ENCODE results near the gene WSB2.
A peak's percentile ranks its signal among the peaks of the same experiment; 100 is the strongest.
"Not testable (repeated sequence)": the region's sequence is repeated elsewhere in the genome, so short reads cannot be mapped to it uniquely, and the experiment has no call there.

Gene WSB2

DNA sequence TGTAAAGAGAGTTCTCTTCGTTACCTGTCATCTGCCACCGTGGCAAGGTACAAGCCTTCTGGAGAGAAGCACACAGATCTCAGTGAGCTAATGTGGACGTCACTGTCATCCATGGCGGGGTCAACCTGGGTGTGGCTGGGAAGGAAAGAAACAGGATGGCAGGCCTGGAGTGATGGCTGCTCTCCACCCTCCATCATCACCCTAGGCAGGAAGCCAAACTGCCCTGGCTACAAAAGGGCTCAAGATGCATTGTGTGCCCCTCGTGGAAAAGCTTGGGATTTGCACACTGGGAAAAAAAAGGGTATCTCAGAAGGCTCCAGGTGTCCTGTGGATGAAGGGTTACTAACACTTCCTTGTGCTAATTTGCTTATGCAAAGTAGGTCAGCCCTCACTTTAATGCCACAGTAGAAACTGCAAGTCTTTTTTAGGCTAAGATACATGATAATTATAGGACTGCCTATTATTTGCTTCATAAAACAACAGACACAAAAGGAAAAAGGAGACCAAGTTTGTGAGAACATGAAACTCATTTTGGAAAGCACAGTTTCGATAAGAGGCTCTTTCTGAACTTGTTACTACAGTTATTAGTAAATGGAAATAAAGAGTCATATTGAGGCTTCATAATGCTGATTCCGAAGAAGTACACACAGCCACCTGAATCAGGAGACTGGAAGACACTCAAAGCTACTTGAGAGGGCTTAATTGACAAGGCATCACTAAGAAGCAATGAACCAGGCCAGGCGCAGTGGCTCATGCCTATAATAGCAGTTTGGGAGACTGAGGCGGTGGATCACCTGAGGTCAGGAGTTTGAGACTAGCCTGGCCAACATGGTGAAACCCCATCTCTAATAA is 25.6 kb downstream of the WSB2 start:
- DNase-seq, result peak in 8 of 58 donors; percentile 4 to 45 (median 24)

DNA sequence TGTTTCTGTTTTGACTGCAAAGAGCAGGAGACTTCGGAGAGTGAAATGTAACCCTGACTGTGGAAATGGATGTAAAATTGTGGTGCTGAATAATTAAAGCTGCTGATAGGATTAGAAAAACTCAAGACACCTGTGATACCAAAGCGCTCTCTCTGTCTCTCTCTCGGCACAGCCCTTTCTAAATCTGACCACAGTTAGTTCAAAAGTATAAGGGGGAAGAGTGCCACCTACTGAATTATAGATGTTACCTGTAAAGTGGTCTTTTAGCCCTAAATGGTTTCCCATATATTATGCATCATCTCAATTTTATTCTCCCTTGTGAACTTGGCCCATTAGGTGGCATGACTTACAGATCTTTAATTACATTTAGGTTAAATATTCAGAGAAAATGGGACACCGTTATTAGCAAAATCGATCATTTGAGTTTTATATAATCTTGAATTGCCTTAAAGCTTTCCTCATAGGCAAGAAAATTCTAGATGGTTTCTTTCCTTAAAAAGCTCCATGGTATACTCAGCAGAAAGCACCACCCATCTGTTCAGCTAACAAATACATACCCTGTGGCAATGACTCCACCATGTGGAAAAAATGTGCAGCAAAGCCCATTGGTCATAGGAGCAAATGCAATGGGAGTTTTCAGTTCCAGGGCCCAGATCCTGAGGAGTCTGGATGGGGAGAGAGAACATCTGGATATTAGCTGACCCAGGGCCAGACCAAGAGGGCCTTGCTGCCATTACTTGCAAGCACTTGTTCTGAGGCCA is 26.4 kb downstream of the WSB2 start:
- peak in 18 of 58 donors; percentile 3 to 57 (median 27) for DNase-seq

DNA sequence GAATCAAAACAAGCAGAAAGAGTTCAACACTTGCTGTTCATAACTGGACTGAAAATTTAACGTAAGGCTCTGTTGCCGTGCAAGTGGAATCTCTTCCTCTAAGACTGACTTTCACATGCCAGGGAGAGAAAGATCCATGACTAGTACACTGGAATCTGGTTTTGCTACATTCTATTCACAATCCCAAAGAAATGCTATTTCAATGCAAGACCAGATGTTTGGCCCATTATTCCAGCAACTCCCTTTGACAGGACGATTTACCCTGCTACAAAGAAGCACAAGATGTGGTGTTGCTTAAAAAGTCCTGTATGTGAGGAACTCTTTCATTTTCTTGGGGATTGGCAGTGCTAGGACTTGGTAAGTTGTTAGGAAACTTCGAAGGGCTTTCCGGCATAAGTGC is 27.1 kb downstream of the WSB2 start:
- DNase-seq, result no peak

DNA sequence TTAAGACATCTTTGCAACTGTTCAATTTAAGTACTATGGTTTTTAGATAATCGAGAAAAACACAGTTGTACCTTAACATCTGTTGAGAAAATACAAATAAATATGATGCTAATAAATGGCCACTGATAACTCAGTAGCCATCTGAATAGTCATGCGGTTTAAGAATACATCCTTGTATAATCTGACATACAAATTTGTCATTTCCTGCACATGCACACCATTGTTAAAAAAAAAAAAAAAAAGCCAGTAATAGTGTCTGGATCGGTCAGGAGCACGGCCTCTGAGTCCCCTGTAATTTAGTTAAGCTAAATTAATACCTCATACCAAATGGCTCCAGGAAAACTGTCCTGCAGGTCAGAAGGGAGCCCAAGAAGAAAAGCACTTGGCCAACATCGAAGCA is 27.7 kb downstream of the WSB2 start:
- DNase-seq, result no peak

DNA sequence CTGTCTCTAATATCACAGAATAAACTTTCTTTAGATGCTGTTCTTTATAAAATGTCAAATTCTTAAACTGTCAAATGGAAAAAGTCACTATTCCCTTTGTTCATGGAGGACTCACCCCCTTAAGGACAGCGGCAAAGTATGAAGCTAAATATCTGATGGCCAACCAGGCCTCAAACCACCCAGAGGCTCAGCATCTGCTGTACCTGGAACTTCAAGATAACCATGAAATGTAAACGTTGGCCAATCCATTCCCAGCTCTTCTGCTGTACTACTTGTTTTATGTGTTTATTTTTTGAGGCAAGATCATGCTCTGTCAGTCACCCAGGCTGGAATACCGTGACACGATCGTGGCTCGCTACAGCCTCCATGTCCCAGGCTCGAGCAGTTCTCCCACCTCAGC is 28.8 kb downstream of the WSB2 start:
- no peak for DNase-seq

DNA sequence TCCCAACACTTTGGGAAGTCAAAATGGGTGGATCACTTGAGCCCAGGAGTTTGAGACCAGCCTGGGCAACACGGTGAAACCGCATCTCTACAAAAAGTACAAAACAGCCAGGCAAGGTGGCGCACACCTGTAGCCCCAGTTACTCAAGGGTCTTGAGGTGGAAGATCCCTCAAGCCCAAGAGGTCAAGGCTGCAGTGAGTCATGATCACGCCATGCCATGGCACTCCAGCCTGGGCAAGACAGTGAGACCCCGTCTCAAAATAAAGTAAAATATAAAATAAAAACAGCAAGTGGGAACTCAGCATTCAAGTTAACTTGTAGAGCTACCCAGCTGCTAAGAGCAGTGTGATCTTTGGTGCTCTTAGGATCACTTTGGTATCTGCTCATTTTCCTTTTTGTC is 31.8 kb downstream of the WSB2 start:
- no peak for DNase-seq

DNA sequence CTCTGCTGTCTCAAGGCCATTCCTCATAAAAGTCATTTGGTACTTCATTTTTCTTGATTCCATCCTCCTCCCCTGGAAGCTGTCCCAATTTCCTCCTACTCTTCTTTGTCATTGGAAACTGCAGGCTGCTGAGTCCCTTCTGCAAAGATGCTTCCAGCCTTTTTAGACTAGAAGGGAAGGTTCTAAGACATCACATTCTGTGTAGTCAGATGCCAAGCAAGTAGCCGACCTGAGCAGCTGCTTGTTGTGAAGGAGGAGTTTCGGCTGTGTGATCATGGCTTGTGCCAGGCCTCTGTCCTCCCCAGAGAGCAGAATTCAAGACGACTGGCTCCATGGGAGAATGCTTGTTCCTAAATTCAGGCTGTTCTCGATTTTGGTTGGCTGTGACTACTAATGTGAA is 35.8 kb downstream of the WSB2 start:
- peak in 28 of 58 donors; percentile 3 to 84 (median 22) for DNase-seq

DNA sequence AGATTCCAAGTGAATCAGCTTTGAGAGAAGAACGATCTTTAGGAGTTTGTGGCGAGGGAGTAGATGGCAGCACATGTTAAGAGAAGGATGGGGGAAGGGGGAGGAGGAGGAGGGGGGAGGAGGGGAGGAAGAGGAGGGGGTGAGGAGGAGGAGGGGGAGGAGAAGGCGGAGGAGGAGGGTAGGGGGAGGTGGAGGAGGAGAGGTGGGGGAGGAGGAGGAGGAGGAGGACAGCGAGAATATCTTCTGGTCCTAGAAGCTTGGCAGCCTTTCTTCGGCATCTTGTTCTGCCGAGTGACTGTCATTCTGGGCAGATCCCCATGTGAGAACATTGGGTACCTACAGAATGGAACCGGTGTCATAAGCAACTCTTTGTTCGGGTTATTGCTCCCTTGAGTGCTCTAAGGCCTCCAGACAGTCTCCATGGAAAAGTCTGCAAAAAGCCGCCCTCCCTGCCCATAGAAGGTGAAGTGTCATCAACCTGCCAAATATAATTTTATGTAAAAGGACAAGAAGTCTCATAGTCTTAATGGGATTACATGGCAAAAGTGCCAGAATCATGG is 37.6 kb downstream of the WSB2 start:
- peak in 9 of 58 donors; percentile 8 to 55 (median 16) for DNase-seq

DNA sequence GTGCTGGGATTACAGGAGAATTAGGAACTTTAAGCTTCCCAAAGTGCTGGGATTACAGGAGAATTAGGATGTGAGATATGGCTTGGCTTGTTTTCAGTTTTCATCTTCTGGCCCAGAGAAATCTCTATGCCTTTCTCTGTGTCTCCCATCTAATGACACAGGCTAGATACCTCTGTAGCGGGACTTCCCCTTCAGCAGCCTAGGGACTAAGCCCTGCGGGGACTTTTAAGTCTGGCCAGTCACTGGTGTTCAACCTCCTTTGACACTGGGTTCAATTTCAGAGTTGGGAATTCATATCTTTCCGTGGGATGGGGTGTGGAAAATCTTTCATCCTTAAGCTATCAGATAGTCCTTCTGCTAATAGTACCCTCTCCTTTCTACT is 38.3 kb downstream of the WSB2 start:
- no peak for DNase-seq

DNA sequence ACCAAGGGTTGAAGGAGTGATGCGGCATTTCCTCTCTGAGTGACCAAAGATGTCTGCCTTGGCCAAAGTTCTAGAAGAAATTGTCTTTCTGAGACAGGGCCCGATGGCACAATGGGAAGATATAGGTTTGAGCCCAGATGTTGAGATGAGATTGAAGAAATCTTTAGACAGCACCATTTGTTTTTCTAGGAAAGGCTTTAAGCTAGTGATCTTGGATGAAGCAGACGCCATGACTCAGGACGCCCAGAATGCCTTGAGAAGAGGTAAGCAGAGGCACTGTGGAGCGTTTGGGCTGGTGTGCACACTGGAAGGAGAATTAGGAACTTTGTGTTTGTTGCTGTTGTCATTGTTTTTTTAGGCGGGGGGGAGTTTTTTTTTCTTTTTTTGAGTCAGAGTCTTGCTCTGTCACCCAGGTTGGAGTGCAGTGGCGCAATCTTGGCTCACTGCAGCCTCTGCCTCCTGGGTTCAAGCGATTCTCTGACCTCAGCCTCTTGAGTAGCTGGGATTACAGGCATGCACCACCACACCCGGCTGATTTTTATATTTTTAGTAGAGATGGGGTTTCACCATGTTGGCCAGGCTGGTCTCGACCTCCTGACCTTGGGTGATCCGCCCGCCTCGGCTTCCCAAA is 38.8 kb downstream of the WSB2 start:
- not testable (repeated sequence) for DNase-seq

DNA sequence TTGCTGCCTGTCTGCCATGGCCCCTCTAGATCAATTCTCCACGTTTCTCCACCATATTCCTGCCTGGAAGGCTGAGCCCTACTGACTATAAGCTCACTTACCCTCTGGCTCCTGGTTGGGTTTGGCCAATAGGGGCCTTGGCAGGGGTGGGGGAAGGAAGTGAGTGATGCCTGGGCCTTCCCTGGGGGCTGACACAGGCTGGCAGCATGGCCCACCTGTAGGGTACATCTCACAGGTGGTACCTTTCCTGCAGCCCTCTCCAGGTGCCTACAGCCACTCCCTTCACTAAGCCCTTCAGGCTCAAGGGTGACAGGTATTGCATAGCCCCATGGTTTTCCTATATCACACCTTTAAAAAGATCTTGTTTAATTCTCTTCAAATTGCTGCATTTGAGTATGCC is 40.9 kb downstream of the WSB2 start:
- no peak for DNase-seq

DNA sequence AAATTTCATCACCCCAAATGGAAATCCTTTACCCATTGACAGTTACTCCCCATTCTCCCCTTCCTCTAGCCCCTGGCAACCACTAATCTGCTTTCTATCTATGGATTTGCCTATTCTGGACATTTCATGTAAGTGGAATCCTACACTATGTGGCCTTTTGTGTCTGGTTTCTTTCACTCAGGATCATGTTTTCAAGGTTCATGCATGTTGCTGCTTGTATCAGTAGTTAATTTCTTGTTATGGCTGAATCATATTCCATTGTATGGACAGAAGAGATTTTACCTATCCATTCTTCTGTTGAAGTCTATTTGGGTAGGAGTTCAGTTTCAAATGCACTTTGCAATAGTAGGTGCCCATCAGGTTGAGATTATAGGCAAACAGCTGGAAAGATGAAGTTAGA is 43.1 kb downstream of the WSB2 start:
- DNase-seq, result no peak

DNA sequence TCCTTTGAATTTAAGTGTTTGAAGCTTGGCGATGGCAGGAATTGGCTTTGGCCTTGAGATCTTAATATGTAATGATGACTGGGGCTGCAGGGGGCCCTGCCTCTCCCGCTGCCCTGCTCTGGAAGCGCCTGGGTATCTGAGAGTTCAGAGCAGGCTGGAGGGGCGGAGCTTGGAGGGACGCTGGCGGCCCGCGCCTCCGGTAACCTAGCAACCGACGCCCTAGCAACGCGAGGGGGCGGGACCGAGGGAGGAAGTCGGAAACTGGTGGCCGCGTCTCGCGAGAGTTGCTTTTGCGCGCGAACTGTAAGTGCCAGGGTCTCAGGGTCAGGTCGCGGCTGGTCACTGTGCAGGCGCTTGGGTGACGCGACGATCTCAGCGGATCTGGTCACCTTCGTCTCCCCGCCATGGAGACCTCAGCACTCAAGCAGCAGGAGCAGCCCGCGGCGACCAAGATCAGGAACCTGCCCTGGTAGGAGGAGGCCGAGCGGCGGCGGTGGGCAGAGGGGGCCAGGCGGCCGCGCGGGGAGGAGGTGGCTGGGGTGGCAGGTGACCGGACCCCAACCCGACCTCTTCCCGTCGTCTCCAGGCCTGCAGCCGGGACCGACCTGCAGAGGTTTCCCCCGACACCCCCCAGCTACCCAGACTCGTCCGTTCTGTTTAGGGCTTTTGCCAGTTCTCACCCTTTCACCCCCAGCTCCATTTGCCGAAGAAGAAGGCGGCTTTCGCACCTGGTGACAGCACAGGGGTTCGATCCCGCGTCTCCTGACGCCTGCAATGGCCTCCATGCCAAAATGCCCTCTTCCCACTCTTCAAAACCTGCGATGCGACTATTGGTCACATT is 44.3 kb downstream of the WSB2 start, which contains the start of gene RFC5:
RFC5 (plus strand) TSS at position 280 of the 841 bp plus-strand sequence; CDS start at position 405, 125 bp downstream.
- peak; percentile 45 to 96 (median 91) for DNase-seq

DNA sequence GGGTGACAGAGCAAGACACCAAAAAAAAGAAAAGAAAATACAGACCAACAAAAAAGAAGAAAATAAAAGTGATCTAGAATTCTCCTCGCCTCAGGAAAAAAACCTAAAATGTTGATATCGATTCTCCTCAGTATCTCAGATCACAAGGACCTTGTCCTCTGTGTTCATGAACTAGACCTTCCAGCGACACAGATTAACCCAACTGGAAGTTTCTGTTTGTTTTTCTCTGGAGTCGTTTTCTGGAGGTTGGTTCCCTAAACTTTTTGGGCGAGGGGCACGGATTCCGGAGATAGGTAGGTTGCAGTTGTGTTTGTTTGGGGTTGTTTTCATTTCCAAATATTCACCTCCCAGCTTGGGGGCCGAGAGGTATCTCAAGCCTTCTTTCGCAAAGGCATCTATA is 45.0 kb downstream of the WSB2 start:
- no peak for DNase-seq

DNA sequence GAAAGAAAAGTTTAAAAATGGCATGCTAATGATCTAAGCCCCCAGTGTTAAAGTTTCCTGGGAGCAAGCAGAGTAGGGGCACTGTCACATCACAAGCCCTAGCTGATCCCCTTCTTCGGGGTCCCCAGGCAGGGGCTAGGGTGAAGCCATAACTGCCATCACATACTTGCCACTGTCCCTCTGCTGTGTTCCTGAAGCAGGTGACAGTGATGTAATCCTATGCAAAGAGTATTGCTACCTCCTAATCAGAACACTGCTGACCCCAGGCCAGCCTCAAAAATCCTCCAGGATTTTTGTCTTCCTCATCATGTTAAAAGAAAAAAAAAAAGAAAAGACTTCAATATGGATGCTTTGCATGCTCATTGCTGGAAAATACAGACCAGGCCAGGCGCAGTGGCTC is 45.7 kb downstream of the WSB2 start:
- no peak for DNase-seq

DNA sequence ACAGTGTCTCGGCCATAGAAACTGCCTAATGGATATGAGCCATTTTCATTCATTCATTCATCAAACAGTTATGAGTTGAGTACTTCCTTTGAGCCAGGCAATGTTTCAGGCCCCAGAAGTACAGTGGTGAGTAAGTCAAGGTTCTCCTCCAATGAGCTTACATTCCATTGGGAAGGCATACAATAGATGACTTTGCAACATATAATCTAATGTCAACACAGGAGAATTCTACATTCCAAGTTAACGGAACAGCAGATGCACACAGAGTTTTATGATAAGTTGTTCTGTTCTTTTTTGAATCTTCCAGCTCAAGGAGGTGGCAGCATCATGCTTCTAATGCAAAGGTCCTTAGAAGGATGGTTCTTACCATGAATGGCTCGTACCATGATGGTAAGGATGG is 47.7 kb downstream of the WSB2 start:
- DNase-seq, result no peak

DNA sequence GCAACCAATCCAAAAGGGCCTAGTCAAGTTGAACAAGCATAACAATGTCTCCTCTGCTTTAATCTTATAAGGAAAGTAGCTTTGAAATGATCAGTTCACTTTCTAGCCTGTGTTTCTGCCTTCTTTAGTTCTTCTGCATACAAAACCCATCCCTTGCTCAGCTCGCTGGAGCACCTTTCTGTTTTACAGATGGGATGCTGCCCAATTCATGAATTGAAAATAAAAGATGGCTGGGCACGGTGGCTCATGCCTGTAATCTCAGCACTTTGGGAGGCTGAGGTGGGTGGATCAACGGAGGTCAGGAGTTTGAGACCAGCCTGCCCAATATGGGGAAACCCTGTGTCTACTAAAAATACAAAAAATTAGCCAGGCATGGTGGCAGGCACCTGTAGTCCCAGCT is 49.0 kb downstream of the WSB2 start:
- DNase-seq, result no peak

DNA sequence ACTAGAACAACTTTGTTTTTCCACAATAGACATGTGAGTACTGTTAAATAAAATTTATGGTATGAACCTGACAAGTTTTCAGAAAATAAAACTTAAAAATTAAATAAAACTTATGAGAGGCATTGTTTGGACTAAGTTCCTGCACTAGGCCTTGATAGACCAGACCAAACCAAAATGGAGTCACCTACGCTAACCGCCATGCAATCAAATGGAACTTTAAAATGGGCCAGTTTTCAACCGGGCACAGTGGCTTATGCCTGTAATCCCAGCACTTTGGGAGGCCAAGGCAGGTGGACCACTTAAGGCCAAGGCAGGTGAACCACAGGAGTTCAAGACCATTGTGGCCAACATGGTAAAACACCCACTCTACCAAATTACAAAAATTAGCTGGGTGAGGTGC is 49.6 kb downstream of the WSB2 start:
- no peak for DNase-seq

DNA sequence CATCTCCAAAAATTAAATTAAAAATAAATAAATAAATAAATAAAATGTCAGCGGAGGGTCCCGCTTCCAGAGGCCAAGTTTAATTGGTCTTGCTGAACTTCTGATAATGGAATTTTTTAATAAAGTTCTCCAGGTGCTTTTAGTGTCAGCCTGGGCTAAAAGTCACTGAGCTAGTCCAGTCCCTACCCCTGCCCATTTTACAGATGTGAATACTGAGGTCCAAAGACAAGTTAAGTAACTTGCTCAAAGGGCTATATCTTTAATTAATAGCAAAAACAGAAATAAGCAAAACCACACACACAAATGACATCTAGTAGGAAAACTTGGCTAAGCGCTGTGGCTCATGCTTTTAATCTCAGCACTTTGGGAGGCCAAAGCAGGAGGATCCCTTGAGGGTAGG is 50.1 kb downstream of the WSB2 start:
- DNase-seq, result no peak

DNA sequence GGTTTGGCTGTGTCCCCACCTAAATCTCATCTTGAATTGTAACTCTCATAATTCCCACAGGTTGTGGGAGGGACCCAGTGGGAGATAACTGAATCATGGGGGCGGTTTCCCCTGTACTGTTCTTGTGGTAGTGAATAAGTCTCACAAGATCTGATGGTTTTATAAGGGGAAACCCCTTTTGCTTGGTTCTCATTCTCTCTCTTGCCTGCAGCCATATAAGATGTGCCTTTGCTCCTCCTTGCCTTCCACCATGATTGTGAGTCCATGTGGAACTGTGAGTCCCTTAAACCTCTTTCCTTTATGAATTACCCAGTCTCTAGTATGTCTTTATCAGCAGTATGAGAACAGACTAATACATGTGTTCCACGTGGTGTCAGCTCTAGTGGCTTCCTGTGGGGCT is 61.2 kb downstream of the WSB2 start:
- not testable (repeated sequence) for DNase-seq

DNA sequence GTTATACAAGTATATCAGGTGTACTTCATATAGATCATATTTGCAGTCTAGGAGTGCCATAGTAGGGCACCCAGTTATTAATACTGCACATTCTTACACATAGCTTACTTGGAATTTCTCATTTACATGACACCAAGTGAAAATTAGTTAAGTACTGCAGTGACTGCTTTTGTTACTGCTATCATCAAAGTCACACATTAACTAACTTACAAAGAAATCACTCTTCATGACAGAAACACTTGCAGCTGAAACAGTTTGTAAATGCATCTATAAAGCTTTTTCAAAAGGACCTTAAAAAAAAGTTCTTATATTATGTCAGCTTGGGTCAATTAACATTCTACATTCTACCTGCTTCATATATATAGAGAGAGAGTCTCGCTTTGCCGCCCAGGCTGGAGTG is 62.3 kb downstream of the WSB2 start:
- DNase-seq, result no peak
